Natural killer cell (primary cell): Measurements from ENCODE around the gene CAMTA1. TPM values are rescaled to one million over a fixed set of nuclear protein-coding genes. Genes with fewer than 3 reads are reported as not detected.

Experiments used
- ATAC-seq, 3 donors: fragments of 150-1000 bp in 2 of 3; fragments of 200-7000 bp in 1 of 3; cut with Tn5 transposase; 1 replicate in 1 of 3; 2 replicates in 2 of 3; pipeline ENCODE4 v1.10.0; 2021; ENCODE audit warnings: mild to moderate bottlenecking in 2 of 3, moderate library complexity in 2 of 3
- DNase-seq, 2 donors: peaks; one replicate each; pipeline versions ENCODE4 v3.0.0 to v3.0.0-alpha.2; 2013 to 2021; ENCODE audit warnings: mixed read lengths in 1 of 2
- H3K27ac ChIP-seq: one replicate; pipeline ENCODE4 v1.5.1; 2013; ENCODE audit warnings: mild to moderate bottlenecking, low read length
- H3K27me3 ChIP-seq: one replicate; pipeline ENCODE4 v1.6.1; 2013; ENCODE audit warnings: low read length; ENCODE audit not compliant: control insufficient read depth, insufficient read depth
- H3K36me3 ChIP-seq: one replicate; pipeline ENCODE4 v1.6.1; 2013; ENCODE audit warnings: low read length; ENCODE audit not compliant: control insufficient read depth, insufficient read depth
- H3K4me1 ChIP-seq: one replicate; pipeline ENCODE4 v1.6.1; 2013; ENCODE audit warnings: low read length; ENCODE audit not compliant: control insufficient read depth, insufficient read depth
- H3K4me3 ChIP-seq: one replicate; pipeline ENCODE4 v1.5.1; 2013; ENCODE audit warnings: low read length
- H3K9me3 ChIP-seq: one replicate; pipeline ENCODE4 v1.6.1; 2013; ENCODE audit warnings: low read length; ENCODE audit not compliant: control insufficient read depth, insufficient read depth
- H3K27ac Mint-ChIP-seq, 2 donors: one replicate each; pipeline ENCODE4 v1.8.0; 2022; ENCODE audit warnings: mild to moderate bottlenecking in 2 of 2, mixed read lengths in 2 of 2, moderate library complexity in 1 of 2
- H3K27me3 Mint-ChIP-seq, 2 donors: one replicate each; pipeline ENCODE4 v1.8.0; 2022; ENCODE audit warnings: low read depth in 2 of 2, mixed read lengths in 2 of 2
- H3K36me3 Mint-ChIP-seq: one replicate; pipeline ENCODE4 v1.8.0; 2022; ENCODE audit warnings: mixed read lengths
- H3K4me1 Mint-ChIP-seq, 2 donors: one replicate each; pipeline ENCODE4 v1.8.0; 2022; ENCODE audit warnings: mixed read lengths in 2 of 2
- H3K4me3 Mint-ChIP-seq: one replicate; pipeline ENCODE4 v1.8.0; 2022; ENCODE audit warnings: mild to moderate bottlenecking, moderate library complexity, mixed read lengths
- H3K9me3 Mint-ChIP-seq, 2 donors: one replicate each; pipeline ENCODE4 v1.8.0; 2022; ENCODE audit warnings: mixed read lengths in 2 of 2
- WGBS: methylation state at CpG from one replicate; pipeline ENCODE4 v1.1.7; 2013; ENCODE audit warnings: missing lambda C conversion rate; ENCODE audit not compliant: insufficient coverage; 5-methylcytosine and 5-hydroxymethylcytosine counted together
- intact Hi-C: fragments of 100-400 bp; cut with micrococcal nuclease; formaldehyde crosslinking; loops from one replicate; pipeline ENCODE4 v1.14.2; 2022
- total RNA-seq, 4 donors: library from RNA; stranded (reverse); fragments of 120-200 nt in 1 of 4; gene quantifications; one replicate each; pipeline versions ENCODE4 v1.2.3 to v1.2.4, GENCODE V29; 2013 to 2022
- TF ChIP-seq, protein P1 (sequence below): fragments of 200-600 bp; IDR thresholded peaks from one replicate; pipeline ENCODE4 v1.8.0; 2022; ENCODE audit warnings: antibody characterized with exemption

Gene CAMTA1
- total RNA-seq, 3 donors from 2014 or later (not counting 1 experiment from before 2014, with no cell fraction given) = 40.6 to 53.3 (median 44.9) TPM

DNA sequence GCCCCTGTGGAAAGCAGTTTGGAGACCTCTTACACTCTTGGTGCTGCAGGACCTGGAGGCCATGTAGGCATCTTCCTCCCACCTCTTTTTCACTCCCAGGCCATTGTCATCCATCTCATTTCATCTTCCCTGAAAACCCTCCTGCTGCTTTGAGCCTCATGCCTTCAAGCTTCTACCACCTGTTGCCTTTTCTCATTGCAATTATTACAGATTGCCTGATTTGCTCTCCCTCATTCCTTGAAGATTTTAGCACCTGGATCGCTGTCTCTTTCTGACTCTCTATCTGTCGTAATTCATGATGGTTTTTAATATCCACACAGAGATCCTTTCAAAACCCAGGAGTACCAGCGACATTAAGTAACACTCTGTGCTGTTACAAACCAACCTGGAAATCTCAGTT, 350.2 kb downstream of the CAMTA1 start:
- ATAC-seq (no peak), DNase-seq (no peak)
- H3K27ac Mint-ChIP-seq = no peak overlapping the region
- TF ChIP-seq, protein P1, sequence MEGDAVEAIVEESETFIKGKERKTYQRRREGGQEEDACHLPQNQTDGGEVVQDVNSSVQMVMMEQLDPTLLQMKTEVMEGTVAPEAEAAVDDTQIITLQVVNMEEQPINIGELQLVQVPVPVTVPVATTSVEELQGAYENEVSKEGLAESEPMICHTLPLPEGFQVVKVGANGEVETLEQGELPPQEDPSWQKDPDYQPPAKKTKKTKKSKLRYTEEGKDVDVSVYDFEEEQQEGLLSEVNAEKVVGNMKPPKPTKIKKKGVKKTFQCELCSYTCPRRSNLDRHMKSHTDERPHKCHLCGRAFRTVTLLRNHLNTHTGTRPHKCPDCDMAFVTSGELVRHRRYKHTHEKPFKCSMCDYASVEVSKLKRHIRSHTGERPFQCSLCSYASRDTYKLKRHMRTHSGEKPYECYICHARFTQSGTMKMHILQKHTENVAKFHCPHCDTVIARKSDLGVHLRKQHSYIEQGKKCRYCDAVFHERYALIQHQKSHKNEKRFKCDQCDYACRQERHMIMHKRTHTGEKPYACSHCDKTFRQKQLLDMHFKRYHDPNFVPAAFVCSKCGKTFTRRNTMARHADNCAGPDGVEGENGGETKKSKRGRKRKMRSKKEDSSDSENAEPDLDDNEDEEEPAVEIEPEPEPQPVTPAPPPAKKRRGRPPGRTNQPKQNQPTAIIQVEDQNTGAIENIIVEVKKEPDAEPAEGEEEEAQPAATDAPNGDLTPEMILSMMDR = no peak
- Histone ChIP-seq H3K4me3 (no peak overlapping the region), H3K36me3 (no peaks in the 10 kb centered on the region), H3K4me1 (no peaks in the 10 kb centered on the region), H3K9me3 (no peaks in the 10 kb centered on the region), H3K27me3 (no peaks in the 10 kb centered on the region), H3K27ac (no peak overlapping the region)
- no peaks in the 10 kb centered on the region for H3K36me3 Mint-ChIP-seq
- H3K27me3 Mint-ChIP-seq = peaks cover 16 to 21% of the 10 kb centered on the region in 2 donors
- H3K4me1 Mint-ChIP-seq = no peaks in the 10 kb centered on the region
- WGBS = 90% methylated on average over 3 of the region's 3 CpGs
- H3K9me3 Mint-ChIP-seq = no peaks in the 10 kb centered on the region
- intact Hi-C loops = no loop called here
- no peak overlapping the region for H3K4me3 Mint-ChIP-seq

DNA sequence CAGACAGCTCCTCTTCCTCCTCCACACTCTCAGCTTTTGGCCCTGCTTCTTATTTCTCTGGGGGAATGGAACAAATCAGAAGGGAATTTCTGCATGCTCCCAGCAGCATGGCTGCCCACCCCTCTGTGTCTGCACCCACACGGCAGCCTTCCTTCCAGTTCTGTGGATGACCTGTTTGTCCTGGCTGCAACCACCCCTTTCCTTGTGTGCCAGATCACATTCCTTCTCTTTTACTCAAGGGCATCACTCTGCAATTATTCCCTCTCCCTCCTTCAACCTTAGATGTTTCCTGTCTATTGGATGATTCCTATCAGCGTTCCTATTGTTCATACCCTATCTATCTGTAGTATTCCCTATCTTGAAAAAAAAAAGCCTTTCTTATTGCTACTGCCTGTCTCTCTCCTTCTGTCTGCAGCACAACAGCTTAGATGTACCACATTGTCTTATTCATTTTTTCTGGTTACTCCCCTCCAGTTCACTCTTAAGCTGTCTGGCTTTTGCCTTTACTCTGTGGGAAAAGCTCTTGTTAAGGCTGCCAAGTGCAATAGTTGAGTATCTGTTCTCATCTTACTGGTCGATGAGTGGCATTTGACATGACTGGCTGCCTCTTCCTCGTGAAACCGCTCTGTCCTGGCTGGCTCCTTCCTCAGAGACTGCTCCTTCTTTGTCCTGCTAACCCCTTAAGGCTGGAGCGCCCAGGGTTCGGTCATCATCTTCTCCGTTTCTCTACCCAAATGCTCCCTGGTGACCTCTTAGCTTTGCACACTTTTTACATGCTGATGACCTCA, 351.1 kb downstream of the CAMTA1 start:
- H3K9me3 Mint-ChIP-seq = no peaks in the 10 kb centered on the region
- Histone ChIP-seq H3K4me3 (no peak overlapping the region), H3K4me1 (no peaks in the 10 kb centered on the region), H3K27ac (no peak overlapping the region), H3K27me3 (no peaks in the 10 kb centered on the region), H3K9me3 (no peaks in the 10 kb centered on the region), H3K36me3 (no peaks in the 10 kb centered on the region)
- peaks cover 16 to 21% of the 10 kb centered on the region in 2 donors for H3K27me3 Mint-ChIP-seq
- ATAC-seq (peak in 1 of 3 donors; percentile 9), DNase-seq (no peak)
- TF ChIP-seq, protein P1 = no peak
- H3K4me3 Mint-ChIP-seq = no peak overlapping the region
- no peak overlapping the region for H3K27ac Mint-ChIP-seq
- H3K4me1 Mint-ChIP-seq = no peaks in the 10 kb centered on the region
- no peaks in the 10 kb centered on the region for H3K36me3 Mint-ChIP-seq
- 90% methylated on average over 8 of the region's 8 CpGs for WGBS
- intact Hi-C loops = no loop called here

DNA sequence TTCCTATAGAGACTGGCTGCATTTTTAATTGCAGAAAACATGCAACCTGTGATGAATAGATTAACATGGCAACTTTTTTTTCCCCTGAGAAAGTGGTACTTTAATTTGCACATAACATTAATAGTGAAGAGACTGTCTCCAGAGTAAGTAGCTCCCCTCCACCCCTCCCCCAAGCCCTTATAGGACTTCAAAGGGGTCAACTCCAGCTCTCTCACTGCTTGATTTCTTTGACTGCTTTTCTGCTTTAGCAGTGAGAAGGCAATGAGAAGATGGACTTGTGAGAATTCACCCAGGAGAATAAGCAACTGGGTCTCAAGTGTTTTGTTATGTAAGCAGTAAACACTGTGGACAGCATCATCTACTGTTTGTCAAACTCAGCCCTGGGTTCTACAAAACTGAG, 355.0 kb downstream of the CAMTA1 start:
- Histone ChIP-seq H3K4me3 (no peak overlapping the region), H3K4me1 (no peaks in the 10 kb centered on the region), H3K36me3 (no peaks in the 10 kb centered on the region), H3K27me3 (no peaks in the 10 kb centered on the region), H3K27ac (no peak overlapping the region), H3K9me3 (no peaks in the 10 kb centered on the region)
- ATAC-seq (no peak), DNase-seq (no peak)
- TF ChIP-seq, protein P1 = no peak
- Mint-ChIP-seq H3K36me3 (no peaks in the 10 kb centered on the region), H3K9me3 (no peaks in the 10 kb centered on the region), H3K27ac (no peak overlapping the region), H3K4me1 (no peaks in the 10 kb centered on the region), H3K4me3 (no peak overlapping the region), H3K27me3 (peaks cover 15 to 21% of the 10 kb centered on the region in 2 donors)
- intact Hi-C loops = no loop called here

DNA sequence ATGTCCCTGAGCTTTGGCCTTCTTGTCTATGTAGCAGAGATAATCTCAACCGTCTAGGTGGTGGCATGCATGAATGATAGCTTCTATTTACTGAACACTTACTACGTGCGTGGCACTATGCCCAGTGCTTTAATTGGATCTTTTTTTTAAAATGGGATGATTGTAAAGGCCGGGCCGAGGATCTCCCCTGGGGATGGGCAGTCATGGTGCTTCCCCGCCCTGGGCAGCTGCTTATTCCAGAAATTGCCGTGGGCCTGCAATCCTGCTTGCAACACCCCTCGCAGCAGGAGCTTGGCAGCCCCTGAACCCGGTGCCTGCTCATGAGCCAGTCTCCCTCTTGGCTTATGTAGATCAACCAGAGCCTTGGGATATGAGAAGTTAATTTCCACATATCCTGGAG, 360.7 kb downstream of the CAMTA1 start:
- H3K4me1 ChIP-seq = no peaks in the 10 kb centered on the region
- Mint-ChIP-seq H3K27me3 (peaks cover 0 to 5% of the 10 kb centered on the region in 2 donors), H3K36me3 (no peaks in the 10 kb centered on the region), H3K9me3 (no peaks in the 10 kb centered on the region), H3K4me3 (no peak overlapping the region), H3K27ac (no peak overlapping the region), H3K4me1 (no peaks in the 10 kb centered on the region)
- WGBS = 95% methylated on average over 9 of the region's 9 CpGs
- no peak overlapping the region for H3K27ac ChIP-seq
- no peaks in the 10 kb centered on the region for H3K36me3 ChIP-seq
- TF ChIP-seq, protein P1 = no peak
- DNase-seq (no peak), ATAC-seq (no peak)
- no peaks in the 10 kb centered on the region for H3K27me3 ChIP-seq
- H3K4me3 ChIP-seq = no peak overlapping the region
- H3K9me3 ChIP-seq = no peaks in the 10 kb centered on the region
- intact Hi-C loops = no loop called here
